Pancreas (tissue), 10 donors: ENCODE measurements around the gene LAMB1. TPM values are rescaled to one million over a fixed set of nuclear protein-coding genes. Genes with fewer than 3 reads are reported as not detected.

Experiments
- ATAC-seq, 4 donors: fragments of 200-7000 bp; cut with Tn5 transposase; one replicate each; pipeline versions ENCODE4 v1.8.0 to v1.9.1; 2020; ENCODE audit warnings: mild to moderate bottlenecking in 4 of 4, moderate library complexity in 4 of 4
- DNase-seq, 6 donors: peaks; one replicate each; pipeline ENCODE4 v3.0.0-alpha.2; 2020
- FAIRE-seq: peaks from 2 replicates; lab custom pipeline; 2012; peaks lifted over from hg19 to GRCh38; lab: Jason Lieb, UNC
- H3K27ac ChIP-seq, 4 donors: fragments of 200-600 bp; sonication (generic); 1 replicate in 3 of 4; 2 replicates in 1 of 4; pipeline versions ENCODE4 v1.5.0 to v1.8.0; 2020
- H3K27me3 ChIP-seq, 4 donors: fragments of 200-600 bp; one replicate each; pipeline ENCODE4 v1.8.0; 2021
- H3K36me3 ChIP-seq, 3 donors: fragments of 200-600 bp; sonication (generic) in 1 of 3; one replicate each; pipeline versions ENCODE4 v1.5.0 to v1.8.0; 2020 to 2021
- H3K4me1 ChIP-seq, 3 donors: fragments of 200-600 bp; one replicate each; pipeline ENCODE4 v1.8.0; 2021
- H3K4me3 ChIP-seq, 4 donors: fragments of 200-600 bp; sonication (generic) in 2 of 4; one replicate each; pipeline versions ENCODE4 v1.5.0 to v1.8.0; 2020 to 2021
- H3K9me3 ChIP-seq, 4 donors: fragments of 200-600 bp; one replicate each; pipeline ENCODE4 v1.8.0; 2021
- WGBS, 2 donors: extraction: QIAGEN DNeasy Blood & Tissue Kit; methylation state at CpG; one replicate each; pipeline ENCODE4 v1.1.7; 2013; 5-methylcytosine and 5-hydroxymethylcytosine counted together
- intact Hi-C, 3 donors: fragments of 100-400 bp; cut with DNase I; formaldehyde crosslinking; loops; one replicate each; pipeline versions ENCODE4 v1.11.1 to v1.14.2; 2022
- polyA plus RNA-seq, 2 donors: library from polyadenylated mRNA; stranded (reverse); fragments of 200-250 nt; gene quantifications; one replicate each; pipeline ENCODE4 v1.2.3, GENCODE V29; 2013
- total RNA-seq, 6 donors: library from RNA; stranded (reverse); fragmentation: NEBNext Ultra II Directional in 4 of 6; extraction: Animal tissue kit (Norgen Biotek cat#: 25700) in 4 of 6; gene quantifications; one replicate each; pipeline versions ENCODE4 v1.2.1 to v1.2.4, GENCODE V29; 2021 to 2023
- TF ChIP-seq, protein P1 (sequence below), 4 donors: fragments of 200-600 bp; sonication (generic) in 3 of 4; IDR thresholded peaks; one replicate each; pipeline versions ENCODE4 v1.5.0 to v1.8.0; 2021; ENCODE audit warnings: antibody characterized with exemption in 4 of 4
- donor health status: healthy with polysubstance abuse.
- donor health status: DM: no; HTN: no; CAD: no; lungs with moderate emphysema.
- donor health status: DM: no; HTN: no; CAD: no.
- donor health status: control.
- donor health status: control.
- donor health status: Bipolar disorder and iron deficiency.
- donor health status: DM: yes; HTN: yes; CAD: no.
- donor health status: DM: no; HTN: no; CAD: no.
- donor health status: DM: no; HTN: no; CAD: no.
- donor health status: DM: yes; HTN: yes; CAD: no.

The LAMB1 gene
- total RNA-seq (100 to 1,000 TPM in 3 of 6 donors, 10 to 100 TPM in 3; 25.5 to 169 (median 101) TPM), polyA plus RNA-seq (100 to 1,000 TPM; 137 to 167 TPM)

- Histone ChIP-seq H3K27ac (peak within 1 kb of the TSS; percentile 60 to 85 (median 70)), H3K4me1 (peaks cover 0 to 26% (median 24%) of the 10 kb centered on the region in 3 donors), H3K4me3 (peak within 1 kb of the TSS; percentile 53 to 82 (median 67)), H3K9me3 (no peaks in the 10 kb centered on the region), H3K27me3 (no peaks in the 10 kb centered on the region), H3K36me3 (no peaks in the 10 kb centered on the region)
- WGBS, 2 donors: 0 to 1% methylated on average over 60 to 75 of the region's 75 CpGs
- ATAC-seq (peak; percentile 73 to 77 (median 77)), DNase-seq (peak; percentile 57 to 87 (median 76)), FAIRE-seq (no peak)
- intact Hi-C loops: no loop called here
- TF ChIP-seq, protein P1, sequence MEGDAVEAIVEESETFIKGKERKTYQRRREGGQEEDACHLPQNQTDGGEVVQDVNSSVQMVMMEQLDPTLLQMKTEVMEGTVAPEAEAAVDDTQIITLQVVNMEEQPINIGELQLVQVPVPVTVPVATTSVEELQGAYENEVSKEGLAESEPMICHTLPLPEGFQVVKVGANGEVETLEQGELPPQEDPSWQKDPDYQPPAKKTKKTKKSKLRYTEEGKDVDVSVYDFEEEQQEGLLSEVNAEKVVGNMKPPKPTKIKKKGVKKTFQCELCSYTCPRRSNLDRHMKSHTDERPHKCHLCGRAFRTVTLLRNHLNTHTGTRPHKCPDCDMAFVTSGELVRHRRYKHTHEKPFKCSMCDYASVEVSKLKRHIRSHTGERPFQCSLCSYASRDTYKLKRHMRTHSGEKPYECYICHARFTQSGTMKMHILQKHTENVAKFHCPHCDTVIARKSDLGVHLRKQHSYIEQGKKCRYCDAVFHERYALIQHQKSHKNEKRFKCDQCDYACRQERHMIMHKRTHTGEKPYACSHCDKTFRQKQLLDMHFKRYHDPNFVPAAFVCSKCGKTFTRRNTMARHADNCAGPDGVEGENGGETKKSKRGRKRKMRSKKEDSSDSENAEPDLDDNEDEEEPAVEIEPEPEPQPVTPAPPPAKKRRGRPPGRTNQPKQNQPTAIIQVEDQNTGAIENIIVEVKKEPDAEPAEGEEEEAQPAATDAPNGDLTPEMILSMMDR (IDR thresholded peaks at IDR 0.05): no peak
These were observed at the start of gene LAMB1 for GRCh38 chr7:108002726-108003598. Gene LAMB1, minus strand, starts transcription at chr7:108003161. Its CDS starts 276 bp downstream, at chr7:108002885.

GRCh38 chr7:108051454-108051853 lies 48.5 kb upstream of the LAMB1 start:
- no peaks in the 10 kb centered on the region for H3K36me3 ChIP-seq
- H3K9me3 ChIP-seq: no peaks in the 10 kb centered on the region
- no peak for DNase-seq
- H3K27me3 ChIP-seq: no peaks in the 10 kb centered on the region
- FAIRE-seq: no peak
- ATAC-seq: no peak
- no peaks in the 10 kb centered on the region for H3K4me1 ChIP-seq
- 91% methylated on average over 1 of the region's 1 CpG for WGBS, 2 donors
- no peak overlapping the region for H3K27ac ChIP-seq
- H3K4me3 ChIP-seq: no peak overlapping the region
- TF ChIP-seq, protein P1 (IDR thresholded peaks at IDR 0.05): no peak
- intact Hi-C loops: no loop called here

DNA sequence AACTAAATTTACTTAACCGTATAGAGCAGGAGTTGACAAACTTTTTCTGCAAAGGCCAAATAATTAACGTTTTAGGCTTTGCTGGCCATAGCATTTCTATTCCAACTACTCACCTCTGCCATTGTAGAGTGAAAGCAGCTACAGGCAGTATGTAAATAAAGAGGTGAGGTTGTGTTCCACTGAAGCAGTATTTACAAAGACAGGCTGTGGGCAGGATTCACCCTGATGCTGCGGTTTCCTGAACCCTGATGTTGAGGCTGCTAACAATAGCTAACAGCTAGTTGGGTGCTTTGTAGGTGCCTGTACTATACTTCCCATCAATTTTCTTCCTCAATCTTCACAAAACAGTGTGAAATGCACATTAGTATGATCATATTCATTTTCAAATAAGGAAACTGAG lies 47.0 kb upstream of the LAMB1 start:
- 81 to 85% methylated on average over 3 of the region's 3 CpGs for WGBS, 2 donors
- TF ChIP-seq, protein P1 (IDR thresholded peaks at IDR 0.05): no peak
- Histone ChIP-seq H3K4me3 (no peak overlapping the region), H3K27me3 (no peaks in the 10 kb centered on the region), H3K36me3 (no peaks in the 10 kb centered on the region), H3K4me1 (no peaks in the 10 kb centered on the region), H3K9me3 (no peaks in the 10 kb centered on the region), H3K27ac (no peak overlapping the region)
- intact Hi-C loops: no loop called here
- no peak for DNase-seq
- FAIRE-seq: no peak
- ATAC-seq: no peak

DNA sequence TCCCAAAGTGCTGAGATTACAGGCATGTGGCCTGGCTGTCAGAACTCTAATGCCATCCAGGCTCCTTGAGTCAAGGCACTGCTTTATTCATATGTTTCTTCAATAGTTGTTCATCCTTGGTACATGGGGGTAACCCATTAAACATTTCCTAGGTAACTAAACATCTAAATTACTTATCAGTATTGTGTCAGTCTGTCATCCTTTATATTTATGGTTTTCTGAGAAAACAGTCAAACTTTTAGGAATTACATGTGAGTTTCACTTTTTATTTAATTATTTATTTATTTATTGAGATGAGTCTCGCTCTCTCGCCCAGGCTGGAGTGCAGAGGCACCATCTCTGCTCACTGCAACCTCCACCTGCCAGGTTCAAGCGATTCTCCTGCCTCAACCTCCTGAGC lies 45.5 kb upstream of the LAMB1 start:
- WGBS, 2 donors: 97% methylated on average over 3 of the region's 3 CpGs
- no peaks in the 10 kb centered on the region for H3K27me3 ChIP-seq
- no peaks in the 10 kb centered on the region for H3K36me3 ChIP-seq
- no peaks in the 10 kb centered on the region for H3K4me1 ChIP-seq
- H3K27ac ChIP-seq: no peak overlapping the region
- H3K4me3 ChIP-seq: no peak overlapping the region
- ATAC-seq (no peak), FAIRE-seq (no peak), DNase-seq (no peak)
- H3K9me3 ChIP-seq: no peaks in the 10 kb centered on the region
- intact Hi-C loops: no loop called here
- TF ChIP-seq, protein P1 (IDR thresholded peaks at IDR 0.05): no peak
